ENCODE data around the gene KIF16B. TPM values are rescaled to one million over a fixed set of nuclear protein-coding genes. Genes with fewer than 3 reads are reported as not detected.

KIF16B gene
- total and polyA plus RNA-seq, 9 of the 15 experiments (the other 6 are each of a cell fraction or from before 2014, with no cell fraction given), result 1.00 to 10.6 (median 8.5) TPM

DNA sequence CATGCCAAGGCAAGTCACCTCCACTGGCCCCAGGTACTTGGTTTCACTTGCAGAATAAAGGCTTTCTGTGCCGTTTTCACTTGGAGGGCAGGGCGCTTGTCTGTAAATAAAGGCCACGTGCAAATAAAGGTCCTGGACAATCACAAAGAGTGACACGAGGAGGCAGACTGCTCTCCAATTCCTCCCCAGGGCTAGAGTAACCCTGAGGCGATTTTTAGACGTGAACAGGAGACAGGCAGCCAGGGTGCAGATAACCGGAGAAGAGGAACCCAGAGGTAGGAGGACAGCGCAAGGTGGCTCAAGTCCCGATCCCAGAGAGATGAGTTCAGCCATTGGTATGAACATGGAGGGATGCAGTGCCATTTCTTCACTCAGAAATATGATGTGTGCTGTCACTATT lies 327.4 kb downstream of the KIF16B start:
- no peak overlapping the region for H3K4me3 ChIP-seq
- WGBS (ENCODE audit: insufficient coverage, low coverage, missing lambda C conversion rate), result 2% methylated on average over 6 of the region's 9 CpGs
- H2AFZ ChIP-seq (ENCODE audit: low read depth, low read length), result no peak overlapping the region
- intact Hi-C loops (cut with micrococcal nuclease), result no loop called here
- DNase-seq (ENCODE audit: extremely low read depth in 1 of 4, low spot score in 3 of 4), result no peak
- in situ Hi-C loops (cut with MboI), result no loop called here
- BruUV-seq (replicated peaks), result no TSS peak
- H3K4me2 ChIP-seq (ENCODE audit: insufficient read depth, low read length), result no peak overlapping the region
- H3K4me1 ChIP-seq (replicated peaks in 1 of 2; ENCODE audit: control insufficient read depth in 2 of 2, insufficient read depth in 2 of 2, low read length in 2 of 2), result no peaks in the 10 kb centered on the region; a peak in 1 of 5 replicates
- ChIA-PET CTCF (ENCODE audit: low intra/inter-chr PET ratio) (no interaction called here), POLR2A (no interaction called here)
- no peaks in the 10 kb centered on the region; a peak in 1 of 5 replicates for H3K27me3 ChIP-seq (ENCODE audit: control insufficient read depth in 2 of 2, insufficient read depth in 2 of 2, low read length in 2 of 2)
- H3K79me2 ChIP-seq (ENCODE audit: control insufficient read depth, insufficient read depth, low read length), result no peaks in the 10 kb centered on the region
- no peaks in the 10 kb centered on the region for H4K20me1 ChIP-seq (replicated peaks; ENCODE audit: control insufficient read depth, insufficient read depth, low read length)
- no peak for FAIRE-seq
- H3K27ac ChIP-seq (ENCODE audit: extremely low read depth, low read depth, low read length), result no peak overlapping the region
- H3K9me1 ChIP-seq (ENCODE audit: control insufficient read depth, insufficient read depth, low read length), result no peaks in the 10 kb centered on the region
- no peak for ATAC-seq
- H3K9me3 ChIP-seq (replicated peaks; ENCODE audit: control insufficient read depth, insufficient read depth, low read depth, low read length), result no peaks in the 10 kb centered on the region
- no peak overlapping the region for H3K9ac ChIP-seq (ENCODE audit: insufficient read depth in 1 of 2, low read depth in 2 of 2, low read length in 2 of 2)
- H3K36me3 ChIP-seq (ENCODE audit: control insufficient read depth, insufficient read depth, low read length), result no peaks in the 10 kb centered on the region
- TF ChIP-seq PPARD (CRISPR knock-in tag; IDR thresholded peaks at IDR 0.05) (no peak), RBM15 (IDR thresholded peaks at IDR 0.05; ENCODE audit: insufficient read depth, low read length) (no peak), YBX1 (IDR thresholded peaks at IDR 0.05) (no peak), ADNP (tag; IDR thresholded peaks at IDR 0.05) (no peak), ESRRB (CRISPR knock-in tag; IDR thresholded peaks at IDR 0.05; ENCODE audit: borderline replicate concordance) (no peak), TBP (optimal IDR thresholded peaks at IDR 0.05; ENCODE audit: low read depth, low read length) (no peak)
- TF ChIP-seq, protein P1, sequence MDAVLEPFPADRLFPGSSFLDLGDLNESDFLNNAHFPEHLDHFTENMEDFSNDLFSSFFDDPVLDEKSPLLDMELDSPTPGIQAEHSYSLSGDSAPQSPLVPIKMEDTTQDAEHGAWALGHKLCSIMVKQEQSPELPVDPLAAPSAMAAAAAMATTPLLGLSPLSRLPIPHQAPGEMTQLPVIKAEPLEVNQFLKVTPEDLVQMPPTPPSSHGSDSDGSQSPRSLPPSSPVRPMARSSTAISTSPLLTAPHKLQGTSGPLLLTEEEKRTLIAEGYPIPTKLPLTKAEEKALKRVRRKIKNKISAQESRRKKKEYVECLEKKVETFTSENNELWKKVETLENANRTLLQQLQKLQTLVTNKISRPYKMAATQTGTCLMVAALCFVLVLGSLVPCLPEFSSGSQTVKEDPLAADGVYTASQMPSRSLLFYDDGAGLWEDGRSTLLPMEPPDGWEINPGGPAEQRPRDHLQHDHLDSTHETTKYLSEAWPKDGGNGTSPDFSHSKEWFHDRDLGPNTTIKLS (IDR thresholded peaks at IDR 0.05; ENCODE audit: borderline replicate concordance, low read depth), result no peak
- TF ChIP-seq, protein P2, sequence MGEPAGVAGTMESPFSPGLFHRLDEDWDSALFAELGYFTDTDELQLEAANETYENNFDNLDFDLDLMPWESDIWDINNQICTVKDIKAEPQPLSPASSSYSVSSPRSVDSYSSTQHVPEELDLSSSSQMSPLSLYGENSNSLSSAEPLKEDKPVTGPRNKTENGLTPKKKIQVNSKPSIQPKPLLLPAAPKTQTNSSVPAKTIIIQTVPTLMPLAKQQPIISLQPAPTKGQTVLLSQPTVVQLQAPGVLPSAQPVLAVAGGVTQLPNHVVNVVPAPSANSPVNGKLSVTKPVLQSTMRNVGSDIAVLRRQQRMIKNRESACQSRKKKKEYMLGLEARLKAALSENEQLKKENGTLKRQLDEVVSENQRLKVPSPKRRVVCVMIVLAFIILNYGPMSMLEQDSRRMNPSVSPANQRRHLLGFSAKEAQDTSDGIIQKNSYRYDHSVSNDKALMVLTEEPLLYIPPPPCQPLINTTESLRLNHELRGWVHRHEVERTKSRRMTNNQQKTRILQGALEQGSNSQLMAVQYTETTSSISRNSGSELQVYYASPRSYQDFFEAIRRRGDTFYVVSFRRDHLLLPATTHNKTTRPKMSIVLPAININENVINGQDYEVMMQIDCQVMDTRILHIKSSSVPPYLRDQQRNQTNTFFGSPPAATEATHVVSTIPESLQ (CRISPR knock-in tag; IDR thresholded peaks at IDR 0.05), result no peak
- TF ChIP-seq, protein P3, sequence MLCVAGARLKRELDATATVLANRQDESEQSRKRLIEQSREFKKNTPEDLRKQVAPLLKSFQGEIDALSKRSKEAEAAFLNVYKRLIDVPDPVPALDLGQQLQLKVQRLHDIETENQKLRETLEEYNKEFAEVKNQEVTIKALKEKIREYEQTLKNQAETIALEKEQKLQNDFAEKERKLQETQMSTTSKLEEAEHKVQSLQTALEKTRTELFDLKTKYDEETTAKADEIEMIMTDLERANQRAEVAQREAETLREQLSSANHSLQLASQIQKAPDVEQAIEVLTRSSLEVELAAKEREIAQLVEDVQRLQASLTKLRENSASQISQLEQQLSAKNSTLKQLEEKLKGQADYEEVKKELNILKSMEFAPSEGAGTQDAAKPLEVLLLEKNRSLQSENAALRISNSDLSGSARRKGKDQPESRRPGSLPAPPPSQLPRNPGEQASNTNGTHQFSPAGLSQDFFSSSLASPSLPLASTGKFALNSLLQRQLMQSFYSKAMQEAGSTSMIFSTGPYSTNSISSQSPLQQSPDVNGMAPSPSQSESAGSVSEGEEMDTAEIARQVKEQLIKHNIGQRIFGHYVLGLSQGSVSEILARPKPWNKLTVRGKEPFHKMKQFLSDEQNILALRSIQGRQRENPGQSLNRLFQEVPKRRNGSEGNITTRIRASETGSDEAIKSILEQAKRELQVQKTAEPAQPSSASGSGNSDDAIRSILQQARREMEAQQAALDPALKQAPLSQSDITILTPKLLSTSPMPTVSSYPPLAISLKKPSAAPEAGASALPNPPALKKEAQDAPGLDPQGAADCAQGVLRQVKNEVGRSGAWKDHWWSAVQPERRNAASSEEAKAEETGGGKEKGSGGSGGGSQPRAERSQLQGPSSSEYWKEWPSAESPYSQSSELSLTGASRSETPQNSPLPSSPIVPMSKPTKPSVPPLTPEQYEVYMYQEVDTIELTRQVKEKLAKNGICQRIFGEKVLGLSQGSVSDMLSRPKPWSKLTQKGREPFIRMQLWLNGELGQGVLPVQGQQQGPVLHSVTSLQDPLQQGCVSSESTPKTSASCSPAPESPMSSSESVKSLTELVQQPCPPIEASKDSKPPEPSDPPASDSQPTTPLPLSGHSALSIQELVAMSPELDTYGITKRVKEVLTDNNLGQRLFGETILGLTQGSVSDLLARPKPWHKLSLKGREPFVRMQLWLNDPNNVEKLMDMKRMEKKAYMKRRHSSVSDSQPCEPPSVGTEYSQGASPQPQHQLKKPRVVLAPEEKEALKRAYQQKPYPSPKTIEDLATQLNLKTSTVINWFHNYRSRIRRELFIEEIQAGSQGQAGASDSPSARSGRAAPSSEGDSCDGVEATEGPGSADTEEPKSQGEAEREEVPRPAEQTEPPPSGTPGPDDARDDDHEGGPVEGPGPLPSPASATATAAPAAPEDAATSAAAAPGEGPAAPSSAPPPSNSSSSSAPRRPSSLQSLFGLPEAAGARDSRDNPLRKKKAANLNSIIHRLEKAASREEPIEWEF (CRISPR knock-in tag; IDR thresholded peaks at IDR 0.05), result no peak
- TF ChIP-seq, protein P4, sequence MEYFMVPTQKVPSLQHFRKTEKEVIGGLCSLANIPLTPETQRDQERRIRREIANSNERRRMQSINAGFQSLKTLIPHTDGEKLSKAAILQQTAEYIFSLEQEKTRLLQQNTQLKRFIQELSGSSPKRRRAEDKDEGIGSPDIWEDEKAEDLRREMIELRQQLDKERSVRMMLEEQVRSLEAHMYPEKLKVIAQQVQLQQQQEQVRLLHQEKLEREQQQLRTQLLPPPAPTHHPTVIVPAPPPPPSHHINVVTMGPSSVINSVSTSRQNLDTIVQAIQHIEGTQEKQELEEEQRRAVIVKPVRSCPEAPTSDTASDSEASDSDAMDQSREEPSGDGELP (CRISPR knock-in tag; IDR thresholded peaks at IDR 0.05; ENCODE audit: borderline replicate concordance), result no peak
